HUDEP-2 (cell line): ENCODE measurements around the gene RXRA.
A peak's percentile ranks its signal among the peaks of the same experiment; 100 is the strongest.

Experiments
- DNase-seq, 76 experiments: peaks; one replicate each; lab custom pipeline; 2025; ENCODE audit not compliant: unreplicated experiment in 76 of 76; lab: John Stamatoyannopoulos, UW

The RXRA gene

GRCh38 chr9:134390947-134391318 lies 64.7 kb downstream of the RXRA start:
- no peak for DNase-seq

DNA sequence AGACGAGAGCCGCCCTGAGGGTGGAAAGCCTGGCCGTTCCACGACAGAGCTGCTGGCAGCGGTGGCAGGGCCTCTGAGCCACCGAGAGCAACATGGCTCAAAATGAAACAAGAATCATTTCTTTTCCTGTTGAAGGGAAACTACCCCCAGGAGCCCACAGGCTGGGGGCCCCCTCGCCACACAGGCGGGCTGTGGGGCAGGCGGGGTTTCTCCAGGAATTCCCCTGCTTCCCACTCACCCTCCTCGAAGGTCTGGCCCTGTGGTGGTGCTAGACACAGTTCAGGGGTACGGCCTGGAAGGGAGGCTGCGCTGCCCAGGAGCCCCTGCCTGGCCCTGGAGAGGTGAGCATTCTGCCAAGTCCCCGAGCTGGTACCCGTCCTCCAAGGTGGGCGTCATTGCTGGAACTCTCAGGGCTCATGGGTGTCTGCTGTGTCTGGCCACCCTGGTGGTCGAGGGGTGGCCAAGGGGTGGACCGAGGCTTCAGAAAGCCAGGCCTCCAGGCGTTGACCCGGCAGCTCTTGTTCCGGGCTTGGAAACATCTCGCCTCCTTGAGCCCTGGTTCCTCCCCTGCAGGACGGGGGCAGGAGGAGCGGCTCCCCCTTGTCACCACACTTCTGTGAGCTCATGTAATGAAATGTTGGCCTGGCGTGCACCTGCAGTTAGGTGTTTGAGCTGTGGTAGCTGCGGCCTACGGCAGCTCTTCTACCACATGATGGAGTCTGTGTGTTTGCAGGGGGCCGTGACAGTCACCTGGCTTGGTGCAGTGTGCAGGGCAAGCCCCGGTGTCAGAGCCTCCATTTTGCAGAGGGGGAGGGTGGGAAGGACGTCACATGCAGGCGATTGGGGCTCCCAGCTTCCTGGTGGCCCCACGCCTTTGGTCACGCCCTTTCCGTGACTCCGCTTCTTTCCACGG lies 65.3 kb downstream of the RXRA start:
- no peak for DNase-seq

- no peak for DNase-seq
Observed at GRCh38 chr9:134392900-134393299, 66.6 kb downstream of the RXRA start.

DNA sequence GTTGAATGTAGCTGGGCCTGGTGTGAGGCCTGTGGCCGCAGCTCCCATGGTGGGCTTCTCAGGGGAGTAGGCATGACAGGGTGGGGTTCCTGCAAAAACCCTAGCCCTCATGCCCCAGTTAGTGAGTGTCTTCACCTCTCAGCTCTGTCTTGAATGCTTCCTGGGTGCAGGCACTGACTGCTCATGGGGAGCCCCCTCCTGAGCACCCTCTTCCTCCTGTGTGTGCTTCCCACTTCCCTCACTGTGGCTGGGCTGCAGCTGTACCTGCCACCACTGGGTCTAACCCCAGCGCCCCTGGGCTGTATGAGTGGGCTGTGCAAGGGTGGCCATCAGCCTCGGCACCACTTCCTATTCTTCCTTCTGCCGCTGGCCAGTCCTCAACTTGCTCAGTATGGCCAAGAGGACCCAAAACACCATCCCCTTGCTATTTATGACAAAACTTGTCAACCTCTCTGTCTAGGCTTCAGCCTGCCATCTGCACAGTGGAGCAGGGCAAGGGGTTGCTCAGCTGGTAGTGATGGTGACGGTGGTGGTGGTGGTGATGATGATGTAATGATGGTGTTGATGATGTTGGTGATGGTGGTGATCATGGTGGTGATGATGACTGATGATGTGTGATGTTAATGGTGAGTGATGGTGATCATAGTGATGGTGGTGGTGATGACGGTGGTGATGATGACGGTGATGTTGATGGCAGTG lies 67.5 kb downstream of the RXRA start:
- no peak for DNase-seq

DNA sequence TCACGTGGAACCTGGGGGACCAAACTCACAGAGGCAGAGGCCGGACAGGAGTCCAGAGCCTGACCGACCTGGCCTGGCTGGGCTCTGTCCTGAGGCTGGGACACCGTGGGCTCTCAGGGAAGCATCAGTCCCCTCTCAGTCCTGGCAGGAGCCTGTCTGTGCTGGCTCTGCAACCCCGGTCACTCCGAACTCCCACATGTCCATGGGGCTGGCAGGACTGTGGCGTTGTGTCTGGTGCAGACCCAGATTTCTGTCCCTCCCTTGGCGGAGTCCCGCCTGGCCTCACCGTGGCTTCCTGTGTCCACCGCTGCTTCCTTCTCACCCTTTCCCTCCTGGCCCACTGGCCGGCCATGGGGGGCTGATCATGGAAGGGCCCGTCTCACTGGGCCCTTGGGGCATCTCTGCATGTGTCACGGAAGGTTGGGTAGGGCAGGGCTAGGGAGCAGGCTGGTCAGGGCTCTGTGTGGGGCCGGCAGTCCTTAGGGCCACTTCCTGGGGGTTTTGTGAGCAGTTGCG lies 68.8 kb downstream of the RXRA start:
- no peak for DNase-seq

DNA sequence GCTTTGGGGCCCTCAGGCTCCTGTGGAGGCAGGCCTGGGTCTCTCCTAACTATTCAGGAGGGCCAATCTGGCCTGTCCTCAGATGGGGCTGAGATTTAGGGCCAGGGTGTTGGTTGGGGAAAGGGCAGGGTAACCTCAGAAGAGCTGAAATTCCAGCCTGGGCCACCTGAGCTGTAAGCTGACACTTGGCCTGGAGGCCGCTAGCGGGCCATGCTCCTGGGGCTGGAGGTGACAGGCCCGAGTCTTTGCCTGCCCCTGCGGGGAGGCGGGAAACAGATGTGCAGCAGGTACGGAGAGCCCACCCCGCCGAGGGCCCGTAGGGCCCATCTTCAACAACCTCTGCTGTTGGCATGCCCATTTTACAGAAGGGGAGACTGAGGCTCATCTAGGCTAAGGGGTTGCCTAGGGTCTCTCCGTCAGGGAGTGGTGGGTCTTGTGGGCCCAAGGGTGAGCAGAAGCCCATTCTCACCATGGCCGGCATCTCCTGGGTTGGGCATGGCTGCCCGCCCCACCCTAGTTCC lies 69.5 kb downstream of the RXRA start:
- no peak for DNase-seq

DNA sequence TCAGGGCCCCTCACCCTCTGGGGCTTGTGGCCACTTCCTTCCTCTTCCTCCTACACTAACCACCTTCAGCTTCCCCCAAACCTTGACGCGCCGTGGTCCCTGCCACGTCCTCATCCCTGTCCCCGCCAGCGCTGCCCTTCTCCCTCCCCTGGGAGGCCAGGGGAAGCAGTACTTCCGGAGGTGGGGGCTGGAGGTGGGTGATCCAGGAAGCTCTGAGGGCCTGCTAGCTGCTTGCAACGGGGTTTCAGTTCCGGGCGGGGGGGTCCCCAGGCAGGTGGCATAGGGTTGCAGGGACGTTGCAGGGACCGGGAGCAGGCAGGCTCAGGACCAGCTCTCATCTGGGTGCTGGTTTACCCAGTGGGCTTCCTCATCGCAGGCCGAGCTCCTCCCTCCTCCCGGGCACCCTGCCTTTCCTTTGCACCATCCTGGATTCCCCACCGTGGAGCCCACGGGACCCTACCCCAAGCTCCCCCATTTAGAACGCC lies 70.0 kb downstream of the RXRA start:
- DNase-seq: no peak

DNA sequence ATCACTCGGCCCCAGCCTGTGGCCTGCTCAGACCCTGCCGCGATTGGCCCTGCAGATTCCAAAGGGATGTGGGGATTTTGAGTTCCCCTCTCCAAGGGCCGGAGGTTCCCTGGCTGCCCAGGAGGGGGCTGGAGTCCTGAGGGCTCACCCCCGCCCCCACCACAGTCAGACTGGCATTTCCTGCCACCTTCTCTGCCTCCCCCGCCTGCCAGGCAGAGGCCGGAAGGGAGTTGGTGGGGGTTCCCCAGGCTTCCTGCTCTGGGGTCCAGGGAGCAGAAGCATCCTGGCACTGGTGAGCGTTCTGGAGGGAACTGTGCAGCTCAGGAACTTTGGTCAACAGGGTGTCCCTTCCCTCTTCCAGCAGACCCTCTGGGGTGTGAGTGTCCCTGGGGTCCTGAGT lies 70.6 kb downstream of the RXRA start:
- DNase-seq: no peak

GRCh38 chr9:134398756-134399155 lies 72.5 kb downstream of the RXRA start:
- DNase-seq: no peak

DNA sequence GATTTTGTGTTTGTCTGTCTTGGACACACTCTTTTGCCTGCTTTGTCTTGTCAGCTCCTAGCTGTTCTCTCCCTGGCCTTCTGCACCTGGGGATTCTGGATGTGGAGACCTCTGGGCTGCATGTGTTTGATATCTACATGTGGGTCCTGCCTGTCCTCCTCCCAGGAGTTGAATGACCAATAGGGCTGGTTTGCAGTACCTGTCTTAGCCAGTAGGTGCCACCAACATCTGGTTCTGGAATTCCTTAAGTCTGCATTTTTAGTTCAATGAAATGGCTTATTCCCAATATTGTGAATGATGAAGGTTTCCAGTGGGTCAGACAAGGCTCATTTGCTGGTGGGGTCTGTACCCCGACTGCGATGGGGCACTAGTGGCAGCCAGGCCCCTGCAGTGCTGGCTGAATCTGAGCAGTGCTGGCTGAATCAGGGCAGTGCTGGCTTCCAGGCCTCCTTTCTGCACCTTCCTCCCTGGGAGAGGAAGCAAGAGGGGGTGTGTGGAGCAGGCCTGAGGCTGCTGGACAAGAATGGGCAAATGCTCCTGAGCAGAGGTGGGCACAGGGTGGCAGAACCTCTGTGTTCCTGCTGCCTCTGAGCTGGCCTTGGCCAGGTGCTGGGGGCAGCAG lies 73.3 kb downstream of the RXRA start:
- DNase-seq: peak in 11 of 76 experiments; percentile 3 to 29 (median 12)

DNA sequence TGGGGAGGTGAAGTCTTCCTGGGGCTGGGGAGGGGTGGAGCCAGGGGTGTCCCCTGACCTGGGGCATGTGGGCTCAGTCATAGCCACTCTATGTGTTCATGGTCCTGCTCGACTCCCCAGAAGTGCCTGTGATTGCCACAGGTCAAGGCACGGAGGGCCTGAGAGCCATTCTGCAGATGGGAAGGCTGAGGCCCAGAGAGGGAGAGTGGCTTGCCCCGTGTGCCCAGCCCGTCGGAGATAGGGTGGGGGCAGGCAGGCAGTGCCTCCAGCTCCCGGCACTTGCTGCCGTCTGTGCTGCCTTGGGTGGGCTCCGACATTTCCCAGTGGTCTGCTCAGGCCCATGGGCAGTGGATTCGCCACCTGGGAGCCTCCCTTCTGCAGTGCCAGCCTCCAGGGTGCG lies 74.0 kb downstream of the RXRA start:
- no peak for DNase-seq

DNA sequence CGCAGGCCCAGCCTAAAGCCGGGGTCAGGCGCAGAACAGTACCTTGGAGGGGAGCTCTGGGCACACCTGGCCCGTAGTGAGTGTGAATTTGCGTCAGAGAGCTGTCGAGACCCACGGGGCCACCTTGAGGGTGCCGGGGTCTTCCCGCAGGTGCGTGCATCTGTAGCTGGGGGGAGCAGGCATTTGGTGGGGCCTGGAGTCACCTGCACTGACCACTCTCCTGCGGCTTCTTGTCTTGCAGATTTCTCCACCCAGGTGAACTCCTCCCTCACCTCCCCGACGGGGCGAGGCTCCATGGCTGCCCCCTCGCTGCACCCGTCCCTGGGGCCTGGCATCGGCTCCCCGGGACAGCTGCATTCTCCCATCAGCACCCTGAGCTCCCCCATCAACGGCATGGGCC lies 75.1 kb downstream of the RXRA start:
- no peak for DNase-seq

- DNase-seq: no peak
Observed at GRCh38 chr9:134402182-134402581, 75.9 kb downstream of the RXRA start.

GRCh38 chr9:134403292-134403681 lies 77.0 kb downstream of the RXRA start:
- no peak for DNase-seq

DNA sequence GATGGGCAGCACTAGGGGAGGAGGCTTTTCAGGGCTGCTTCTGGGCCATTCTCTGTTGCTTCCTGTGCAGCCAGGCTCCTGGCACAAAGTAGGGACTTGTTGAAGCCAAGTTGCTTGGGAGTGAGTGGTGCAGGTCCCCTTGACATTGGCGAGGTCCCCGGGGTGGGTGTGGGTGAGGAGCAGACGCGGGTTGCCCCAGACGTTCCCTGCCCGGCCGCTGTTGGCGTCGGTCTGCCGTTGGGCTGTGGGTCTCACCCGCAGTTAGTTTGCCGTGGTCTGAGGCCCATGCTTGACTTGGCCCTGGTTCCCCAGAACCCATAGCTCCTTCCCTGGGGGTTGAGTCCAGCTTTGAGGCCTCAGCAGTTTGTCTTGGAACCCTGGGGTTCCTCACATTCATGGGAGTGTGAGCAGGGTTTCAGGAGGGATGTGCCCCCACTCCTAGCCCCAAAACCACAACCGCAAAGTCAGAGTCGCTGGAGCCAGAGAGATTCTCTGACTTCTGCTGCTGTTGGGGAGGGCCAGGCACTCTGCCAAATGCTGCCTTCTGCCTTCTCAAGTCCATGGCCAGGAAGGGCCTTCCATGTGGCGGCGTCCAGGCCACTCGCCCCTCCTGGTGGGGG lies 77.5 kb downstream of the RXRA start:
- DNase-seq: peak in 70 of 76 experiments; percentile 14 to 80 (median 60)

- no peak for DNase-seq
Observed at GRCh38 chr9:134404376-134405358, 78.4 kb downstream of the RXRA start.

GRCh38 chr9:134405527-134405926 lies 79.3 kb downstream of the RXRA start:
- DNase-seq: no peak

- DNase-seq: no peak
Observed at GRCh38 chr9:134406366-134407120, 80.3 kb downstream of the RXRA start.
